Esophagus (tissue), 2 donors: ENCODE results near the gene RRP36. TPM values are rescaled to one million over a fixed set of nuclear protein-coding genes. Genes with fewer than 3 reads are reported as not detected.
A peak's percentile ranks its signal among the peaks of the same experiment; 100 is the strongest.

Experiments used
- H3K27ac ChIP-seq, 2 donors: one replicate each; pipeline ENCODE4 v1.5.1; 2013; ENCODE audit warnings: low read depth in 2 of 2, mild to moderate bottlenecking in 2 of 2, inconsistent platforms in 1 of 2, low read length in 1 of 2, moderate library complexity in 1 of 2
- H3K27me3 ChIP-seq, 2 donors: one replicate each; pipeline ENCODE4 v1.6.1; 2013; ENCODE audit warnings: low read length in 2 of 2, control low read depth in 1 of 2, mild to moderate bottlenecking in 1 of 2; ENCODE audit not compliant: insufficient read depth in 2 of 2, control insufficient read depth in 1 of 2
- H3K36me3 ChIP-seq, 2 donors: one replicate each; pipeline ENCODE4 v1.6.1; 2013; ENCODE audit warnings: low read length in 1 of 2; ENCODE audit not compliant: control insufficient read depth in 2 of 2, insufficient read depth in 2 of 2
- H3K4me1 ChIP-seq, 2 donors: one replicate each; pipeline ENCODE4 v1.6.1; 2013; ENCODE audit warnings: low read length in 1 of 2; ENCODE audit not compliant: control insufficient read depth in 2 of 2, insufficient read depth in 2 of 2
- H3K4me3 ChIP-seq, 2 donors: one replicate each; pipeline ENCODE4 v1.5.1; 2013; ENCODE audit warnings: low read length in 2 of 2, mild to moderate bottlenecking in 2 of 2, low read depth in 1 of 2, moderate library complexity in 1 of 2
- H3K9me3 ChIP-seq, 2 donors: one replicate each; pipeline ENCODE4 v1.6.1; 2013; ENCODE audit warnings: mild to moderate bottlenecking in 2 of 2, low read depth in 1 of 2, low read length in 1 of 2, moderate library complexity in 1 of 2; ENCODE audit not compliant: control insufficient read depth in 2 of 2, insufficient read depth in 1 of 2
- WGBS, 2 donors: extraction: QIAGEN DNeasy Blood & Tissue Kit; methylation state at CpG; one replicate each; pipeline ENCODE4 v1.1.7; 2013; 5-methylcytosine and 5-hydroxymethylcytosine counted together
- polyA plus RNA-seq, 2 donors: library from polyadenylated mRNA; stranded (reverse); fragments of 200-250 nt; gene quantifications; one replicate each; pipeline ENCODE4 v1.2.3, GENCODE V29; 2013
- donor health status: healthy with polysubstance abuse.
- donor health status: Bipolar disorder and iron deficiency.

The RRP36 gene
- polyA plus RNA-seq, 2 donors, result 18.4 to 40.3 TPM

- 50 to 58% methylated on average over 1 of the region's 1 CpG for WGBS, 2 donors
- H3K4me1 ChIP-seq, result peaks cover 0 to 2% of the 10 kb centered on the region in 2 donors
- no peaks in the 10 kb centered on the region for H3K27me3 ChIP-seq
- peaks cover 0 to 18% of the 10 kb centered on the region in 2 donors for H3K36me3 ChIP-seq
- H3K4me3 ChIP-seq, result peak overlapping the region in 1 of 2 donors; percentile 98
- H3K9me3 ChIP-seq, result no peaks in the 10 kb centered on the region
- H3K27ac ChIP-seq, result no peak overlapping the region
Measured at GRCh38 chr6:43058531-43058930, 37.1 kb downstream of the RRP36 start.

GRCh38 chr6:43059168-43060033 is 38.0 kb downstream of the RRP36 start, which contains the start of the genes KLC4 and MRPL2:
Gene KLC4, plus strand, starts transcription at chr6:43059631. Its CDS starts 1,705 bp downstream, at chr6:43061336.
Gene MRPL2, minus strand, starts transcription at chr6:43059434. Its CDS starts 53 bp downstream, at chr6:43059381.
- Histone ChIP-seq H3K4me3 (peak within 1 kb of the TSS; percentile 87 to 98), H3K4me1 (peaks cover 0 to 2% of the 10 kb centered on the region in 2 donors), H3K36me3 (peaks cover 0 to 18% of the 10 kb centered on the region in 2 donors), H3K27ac (peak within 1 kb of the TSS; percentile 85 to 90), H3K9me3 (no peaks in the 10 kb centered on the region), H3K27me3 (no peaks in the 10 kb centered on the region)
- 0 to 1% methylated on average over 61 to 64 of the region's 64 CpGs for WGBS, 2 donors

- Histone ChIP-seq H3K27ac (peak overlapping the region; percentile 85 to 90), H3K27me3 (no peaks in the 10 kb centered on the region), H3K4me1 (peaks cover 0 to 2% of the 10 kb centered on the region in 2 donors), H3K9me3 (no peaks in the 10 kb centered on the region), H3K4me3 (peak overlapping the region; percentile 71 to 98), H3K36me3 (peaks cover 0 to 19% of the 10 kb centered on the region in 2 donors)
- 9% methylated on average over 15 of the region's 15 CpGs for WGBS, 2 donors
Measured at GRCh38 chr6:43060034-43060754, 38.8 kb downstream of the RRP36 start.

GRCh38 chr6:43060755-43061633 is 39.6 kb downstream of the RRP36 start:
- Histone ChIP-seq H3K36me3 (peaks cover 0 to 15% of the 10 kb centered on the region in 2 donors), H3K4me3 (no peak overlapping the region), H3K27ac (no peak overlapping the region), H3K4me1 (peaks cover 0 to 2% of the 10 kb centered on the region in 2 donors), H3K9me3 (no peaks in the 10 kb centered on the region), H3K27me3 (no peaks in the 10 kb centered on the region)
- WGBS, 2 donors, result 75 to 85% methylated on average over 12 of the region's 12 CpGs

GRCh38 chr6:43061861-43062260 is 40.4 kb downstream of the RRP36 start:
- H3K36me3 ChIP-seq, result peaks cover 0 to 16% of the 10 kb centered on the region in 2 donors
- no peak overlapping the region for H3K4me3 ChIP-seq
- WGBS, 2 donors, result 69 to 73% methylated on average over 2 of the region's 2 CpGs
- H3K27ac ChIP-seq, result no peak overlapping the region
- peaks cover 0 to 2% of the 10 kb centered on the region in 2 donors for H3K4me1 ChIP-seq
- H3K27me3 ChIP-seq, result no peaks in the 10 kb centered on the region
- H3K9me3 ChIP-seq, result no peaks in the 10 kb centered on the region

- no peaks in the 10 kb centered on the region for H3K9me3 ChIP-seq
- 90 to 91% methylated on average over 12 of the region's 12 CpGs for WGBS, 2 donors
- peaks cover 0 to 2% of the 10 kb centered on the region in 2 donors for H3K4me1 ChIP-seq
- H3K4me3 ChIP-seq, result no peak overlapping the region
- H3K27me3 ChIP-seq, result no peaks in the 10 kb centered on the region
- no peak overlapping the region for H3K27ac ChIP-seq
- H3K36me3 ChIP-seq, result peaks cover 0 to 16% of the 10 kb centered on the region in 2 donors
Measured at GRCh38 chr6:43062818-43063217, 41.4 kb downstream of the RRP36 start.

- H3K27me3 ChIP-seq, result no peaks in the 10 kb centered on the region
- no peaks in the 10 kb centered on the region for H3K4me1 ChIP-seq
- H3K9me3 ChIP-seq, result no peaks in the 10 kb centered on the region
- H3K4me3 ChIP-seq, result no peak overlapping the region
- peaks cover 2 to 16% of the 10 kb centered on the region in 2 donors for H3K36me3 ChIP-seq
- WGBS, 2 donors, result 56 to 60% methylated on average over 6 of the region's 6 CpGs
- no peak overlapping the region for H3K27ac ChIP-seq
Measured at GRCh38 chr6:43070028-43070632, 48.7 kb downstream of the RRP36 start.

- H3K4me1 ChIP-seq, result peaks cover 0 to 9% of the 10 kb centered on the region in 2 donors
- H3K4me3 ChIP-seq, result no peak overlapping the region
- H3K36me3 ChIP-seq, result peaks cover 2 to 9% of the 10 kb centered on the region in 2 donors
- peak overlapping the region; percentile 60 to 62 for H3K27ac ChIP-seq
- WGBS, 2 donors, result 73% methylated on average over 5 to 6 of the region's 6 CpGs
- no peaks in the 10 kb centered on the region for H3K9me3 ChIP-seq
- no peaks in the 10 kb centered on the region for H3K27me3 ChIP-seq
Measured at GRCh38 chr6:43074847-43075669, 53.6 kb downstream of the RRP36 start.
